ENCODE data around the gene BOK.

DNA sequence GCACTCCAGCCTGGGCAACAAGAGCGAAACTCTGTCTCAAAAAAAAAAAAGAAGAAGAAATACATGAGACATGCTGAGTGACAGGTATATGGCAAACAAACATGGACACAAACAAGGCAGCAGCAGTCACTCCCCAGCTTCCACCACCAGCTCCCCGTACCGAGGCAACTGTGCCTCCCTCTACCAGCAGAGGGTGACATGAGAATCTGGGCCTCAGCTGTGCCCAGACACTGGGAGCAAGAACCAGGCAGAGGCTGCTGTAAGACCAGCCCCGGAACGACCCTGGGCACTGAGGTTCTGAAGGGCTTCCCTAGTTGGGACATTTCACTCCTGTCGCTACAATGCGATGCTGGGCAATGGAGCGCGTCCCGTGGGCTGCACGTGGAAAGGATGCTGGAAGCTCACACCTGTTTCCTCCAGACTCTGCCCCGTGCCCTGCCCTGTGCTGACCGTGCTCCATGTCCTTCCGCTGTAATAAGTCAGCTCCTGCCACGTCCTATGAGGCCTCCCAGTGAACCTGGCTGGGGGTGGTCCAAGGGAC lies 37.1 kb downstream of the BOK start:
- TF ChIP-seq, protein P1, sequence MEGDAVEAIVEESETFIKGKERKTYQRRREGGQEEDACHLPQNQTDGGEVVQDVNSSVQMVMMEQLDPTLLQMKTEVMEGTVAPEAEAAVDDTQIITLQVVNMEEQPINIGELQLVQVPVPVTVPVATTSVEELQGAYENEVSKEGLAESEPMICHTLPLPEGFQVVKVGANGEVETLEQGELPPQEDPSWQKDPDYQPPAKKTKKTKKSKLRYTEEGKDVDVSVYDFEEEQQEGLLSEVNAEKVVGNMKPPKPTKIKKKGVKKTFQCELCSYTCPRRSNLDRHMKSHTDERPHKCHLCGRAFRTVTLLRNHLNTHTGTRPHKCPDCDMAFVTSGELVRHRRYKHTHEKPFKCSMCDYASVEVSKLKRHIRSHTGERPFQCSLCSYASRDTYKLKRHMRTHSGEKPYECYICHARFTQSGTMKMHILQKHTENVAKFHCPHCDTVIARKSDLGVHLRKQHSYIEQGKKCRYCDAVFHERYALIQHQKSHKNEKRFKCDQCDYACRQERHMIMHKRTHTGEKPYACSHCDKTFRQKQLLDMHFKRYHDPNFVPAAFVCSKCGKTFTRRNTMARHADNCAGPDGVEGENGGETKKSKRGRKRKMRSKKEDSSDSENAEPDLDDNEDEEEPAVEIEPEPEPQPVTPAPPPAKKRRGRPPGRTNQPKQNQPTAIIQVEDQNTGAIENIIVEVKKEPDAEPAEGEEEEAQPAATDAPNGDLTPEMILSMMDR (IDR thresholded peaks at IDR 0.05 in 4 of 5, conservative IDR thresholded peaks at IDR 0.05 in 1 of 5): no peak
- no peak for TF ChIP-seq POLR2A (IDR thresholded peaks at IDR 0.05)
